Mononuclear cell (primary cell): ENCODE data around the gene DKK3. TPM values are rescaled to one million over a fixed set of nuclear protein-coding genes. Genes with fewer than 3 reads are reported as not detected.

Source experiments
- H3K27me3 ChIP-seq: 2 replicates; pipeline ENCODE4 v1.6.0; 2011; ENCODE audit warnings: low read length, control low read depth; ENCODE audit not compliant: insufficient read depth
- H3K4me1 ChIP-seq: 2 replicates; pipeline ENCODE4 v1.5.1; 2011; ENCODE audit warnings: mild to moderate bottlenecking, low read length, control low read depth; ENCODE audit not compliant: insufficient read depth
- H3K4me3 ChIP-seq: 2 replicates; pipeline ENCODE4 v1.5.1; 2011; ENCODE audit warnings: mild to moderate bottlenecking, low read length, moderate library complexity
- H3K9me3 ChIP-seq: 2 replicates; pipeline ENCODE4 v1.5.1; 2011; ENCODE audit warnings: low read depth, mild to moderate bottlenecking, control low read depth, low read length
- total RNA-seq: library from RNA; depleted of rRNA; stranded (reverse); fragments of >200 nt; gene quantifications from one replicate; pipeline ENCODE4 v1.2.3, GENCODE V29; 2012

DKK3 gene
- total RNA-seq, 1 donor = 0.73 TPM

GRCh38 chr11:11998091-11998781, 10.2 kb downstream of the DKK3 start:
- Histone ChIP-seq H3K9me3 (no peaks in the 10 kb centered on the region), H3K4me3 (no peak overlapping the region), H3K4me1 (no peaks in the 10 kb centered on the region), H3K27me3 (peaks cover 3% of the 10 kb centered on the region)

- no peak overlapping the region for H3K4me3 ChIP-seq
- H3K27me3 ChIP-seq = peaks cover 3% of the 10 kb centered on the region
- no peaks in the 10 kb centered on the region for H3K9me3 ChIP-seq
- no peaks in the 10 kb centered on the region for H3K4me1 ChIP-seq
Measured at GRCh38 chr11:11997049-11997322, 11.4 kb downstream of the DKK3 start.

GRCh38 chr11:11996321-11997048, 11.9 kb downstream of the DKK3 start:
- Histone ChIP-seq H3K4me3 (no peak overlapping the region), H3K27me3 (peaks cover 3% of the 10 kb centered on the region), H3K9me3 (no peaks in the 10 kb centered on the region), H3K4me1 (no peaks in the 10 kb centered on the region)

- Histone ChIP-seq H3K27me3 (no peaks in the 10 kb centered on the region), H3K4me3 (no peak overlapping the region), H3K4me1 (no peaks in the 10 kb centered on the region), H3K9me3 (no peaks in the 10 kb centered on the region)
Measured at GRCh38 chr11:11995601-11996000, 12.8 kb downstream of the DKK3 start.

GRCh38 chr11:11993839-11994238, 14.6 kb downstream of the DKK3 start:
- Histone ChIP-seq H3K27me3 (no peaks in the 10 kb centered on the region), H3K9me3 (no peaks in the 10 kb centered on the region), H3K4me3 (no peak overlapping the region)

GRCh38 chr11:11992257-11993212, 15.9 kb downstream of the DKK3 start:
- no peaks in the 10 kb centered on the region for H3K4me1 ChIP-seq

More at GRCh38 chr11:11993839-11994238, 14.6 kb downstream of the DKK3 start:
- H3K4me1 ChIP-seq = no peaks in the 10 kb centered on the region

GRCh38 chr11:11989774-11990744, 18.4 kb downstream of the DKK3 start:
- Histone ChIP-seq H3K4me3 (no peak overlapping the region), H3K27me3 (no peaks in the 10 kb centered on the region), H3K9me3 (no peaks in the 10 kb centered on the region)

More at GRCh38 chr11:11992257-11993212, 15.9 kb downstream of the DKK3 start:
- Histone ChIP-seq H3K27me3 (no peaks in the 10 kb centered on the region), H3K9me3 (no peaks in the 10 kb centered on the region), H3K4me3 (no peak overlapping the region)

GRCh38 chr11:11988681-11989261, 19.7 kb downstream of the DKK3 start:
- no peaks in the 10 kb centered on the region for H3K27me3 ChIP-seq
- no peak overlapping the region for H3K4me3 ChIP-seq
- H3K9me3 ChIP-seq = no peaks in the 10 kb centered on the region
- H3K4me1 ChIP-seq = no peaks in the 10 kb centered on the region

More at GRCh38 chr11:11989774-11990744, 18.4 kb downstream of the DKK3 start:
- H3K4me1 ChIP-seq = no peaks in the 10 kb centered on the region

- Histone ChIP-seq H3K4me3 (no peak overlapping the region), H3K4me1 (no peaks in the 10 kb centered on the region), H3K27me3 (no peaks in the 10 kb centered on the region), H3K9me3 (no peaks in the 10 kb centered on the region)
Measured at GRCh38 chr11:11988099-11988651, 20.3 kb downstream of the DKK3 start.

- H3K27me3 ChIP-seq = no peaks in the 10 kb centered on the region
- no peaks in the 10 kb centered on the region for H3K4me1 ChIP-seq
- H3K4me3 ChIP-seq = no peak overlapping the region
- H3K9me3 ChIP-seq = no peaks in the 10 kb centered on the region
Measured at GRCh38 chr11:11987503-11988022, 20.9 kb downstream of the DKK3 start.

- no peaks in the 10 kb centered on the region for H3K9me3 ChIP-seq
- no peak overlapping the region for H3K4me3 ChIP-seq
- H3K27me3 ChIP-seq = no peaks in the 10 kb centered on the region
- H3K4me1 ChIP-seq = no peaks in the 10 kb centered on the region
Measured at GRCh38 chr11:11985954-11986949, 22.2 kb downstream of the DKK3 start.

- no peaks in the 10 kb centered on the region for H3K4me1 ChIP-seq
- no peaks in the 10 kb centered on the region for H3K9me3 ChIP-seq
- no peak overlapping the region for H3K4me3 ChIP-seq
- H3K27me3 ChIP-seq = no peaks in the 10 kb centered on the region
Measured at GRCh38 chr11:11985016-11985715, 23.3 kb downstream of the DKK3 start.
